Hepatic stellate cell (primary cell): ENCODE results near the gene TEX2.

Experiments
- DNase-seq: peaks from one replicate; pipeline ENCODE4 v3.0.0; 2011; ENCODE audit warnings: low spot score

Gene TEX2

DNA sequence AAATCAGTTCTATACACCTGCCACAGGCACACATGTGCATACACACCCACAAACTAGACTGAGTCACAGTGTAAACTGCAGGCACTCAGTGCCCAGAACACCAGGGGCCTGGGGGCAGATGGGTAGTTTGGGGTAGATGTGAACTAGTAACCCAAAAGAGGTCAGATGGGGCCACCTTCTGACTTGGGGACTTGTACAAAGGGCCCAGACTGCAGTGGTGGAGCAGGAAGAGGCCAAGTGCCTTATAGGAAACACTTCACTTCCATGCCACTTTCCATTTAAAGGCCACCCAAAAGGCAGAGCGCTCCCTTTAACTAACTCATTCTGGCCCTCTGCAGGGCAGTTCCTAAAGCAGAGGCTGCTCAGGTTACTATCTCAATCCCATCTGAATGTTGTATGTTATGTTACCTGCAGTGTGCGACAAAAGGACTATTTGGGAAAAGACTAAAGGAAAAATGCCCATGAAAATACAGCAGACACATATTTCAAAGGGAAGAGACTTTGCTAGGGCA lies 105.3 kb downstream of the TEX2 start:
- no peak for DNase-seq

DNA sequence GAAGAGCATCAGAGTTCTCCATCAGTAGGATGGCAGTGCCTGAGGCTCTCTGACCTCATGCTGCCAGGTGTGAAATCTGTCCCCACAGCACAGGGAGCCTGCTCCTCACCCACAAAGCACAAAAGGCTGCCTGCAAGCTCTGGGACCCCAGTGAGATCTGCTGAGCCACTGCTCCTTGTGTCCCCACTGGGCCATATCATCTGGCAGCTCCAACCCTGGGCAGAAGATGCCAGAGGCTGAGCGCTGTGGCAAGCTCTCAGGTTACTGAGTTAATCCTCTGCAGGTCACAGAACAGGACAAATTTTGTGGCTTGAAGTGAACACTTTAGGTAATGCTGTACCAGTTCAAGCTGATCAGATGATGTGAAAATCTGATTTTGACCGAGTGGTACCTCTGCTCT lies 106.4 kb downstream of the TEX2 start:
- DNase-seq = no peak

DNA sequence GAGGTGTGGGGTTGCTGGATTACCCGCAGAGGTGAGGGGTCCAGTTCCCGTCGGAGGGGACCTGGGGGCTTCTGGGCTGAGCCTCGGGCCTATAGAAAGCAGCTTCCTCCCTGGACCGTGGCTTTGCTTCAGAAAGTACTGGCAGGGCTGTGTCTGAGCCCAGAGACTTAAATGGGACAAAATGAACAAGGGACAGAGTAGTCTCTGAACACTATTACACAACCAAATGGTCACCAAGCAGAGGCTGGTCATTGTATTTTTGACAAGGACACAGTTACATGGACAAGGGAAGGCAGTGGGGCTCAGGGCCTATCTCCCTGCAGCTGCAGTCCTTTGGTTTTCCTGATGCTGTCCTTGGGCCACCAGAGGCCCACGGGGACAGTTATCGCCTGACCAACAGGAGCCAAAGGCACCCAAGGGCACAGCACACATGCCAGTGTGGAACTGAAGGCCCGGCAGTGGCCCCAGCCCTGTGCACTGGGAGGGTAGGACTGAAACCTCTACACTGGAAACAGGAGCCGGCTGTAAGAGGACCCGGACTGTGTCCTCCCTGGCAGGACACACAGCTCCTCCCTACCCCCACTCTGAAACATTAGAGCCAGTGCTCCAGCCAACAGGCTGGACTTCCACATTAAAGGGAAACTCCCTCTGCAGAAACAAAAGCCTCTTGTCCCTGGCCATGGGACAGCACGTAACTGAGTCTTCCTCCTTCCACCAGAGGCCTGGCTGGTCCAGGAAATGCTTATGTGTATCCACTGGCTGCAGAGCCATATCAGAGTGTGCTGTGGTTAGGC lies 107.1 kb downstream of the TEX2 start:
- DNase-seq = no peak

DNA sequence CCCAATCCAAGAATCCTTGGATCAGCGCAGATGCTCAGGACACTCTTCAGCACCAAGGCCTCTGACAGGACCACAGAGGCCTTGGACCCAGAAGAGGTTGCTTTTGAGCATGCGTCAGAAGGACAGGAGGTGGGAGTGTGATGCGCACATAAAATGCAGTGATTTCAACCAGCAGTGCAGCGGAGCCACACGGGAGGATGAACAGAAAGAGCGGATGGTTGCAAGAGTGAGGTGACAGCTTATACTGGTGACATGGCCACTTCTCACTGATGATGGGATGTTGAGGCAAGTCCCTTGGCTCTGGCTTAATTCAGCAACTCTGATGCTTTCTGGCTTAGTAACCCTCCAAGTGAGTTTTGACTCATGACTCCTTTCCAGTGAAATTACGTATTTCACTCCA lies 107.9 kb downstream of the TEX2 start:
- DNase-seq = no peak

DNA sequence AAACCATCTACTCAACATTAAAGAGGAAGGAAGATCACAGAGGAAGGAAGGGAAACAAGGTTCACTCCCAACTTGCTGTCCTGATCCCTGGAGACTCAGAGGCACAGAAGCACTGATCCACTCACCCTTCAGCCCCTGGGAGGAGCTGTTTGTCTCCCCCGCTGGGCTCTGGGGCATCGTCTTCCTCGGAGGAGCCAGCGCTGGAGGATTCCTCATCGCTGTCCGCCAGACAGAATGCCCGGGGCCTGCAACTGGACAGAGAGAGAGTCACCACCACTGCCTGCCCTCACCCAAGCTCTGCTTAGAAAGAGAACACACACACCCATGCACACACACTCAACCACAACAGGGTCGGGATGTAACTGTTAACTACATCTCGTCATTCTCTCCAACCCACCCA lies 108.3 kb downstream of the TEX2 start:
- peak; percentile 36 for DNase-seq

DNA sequence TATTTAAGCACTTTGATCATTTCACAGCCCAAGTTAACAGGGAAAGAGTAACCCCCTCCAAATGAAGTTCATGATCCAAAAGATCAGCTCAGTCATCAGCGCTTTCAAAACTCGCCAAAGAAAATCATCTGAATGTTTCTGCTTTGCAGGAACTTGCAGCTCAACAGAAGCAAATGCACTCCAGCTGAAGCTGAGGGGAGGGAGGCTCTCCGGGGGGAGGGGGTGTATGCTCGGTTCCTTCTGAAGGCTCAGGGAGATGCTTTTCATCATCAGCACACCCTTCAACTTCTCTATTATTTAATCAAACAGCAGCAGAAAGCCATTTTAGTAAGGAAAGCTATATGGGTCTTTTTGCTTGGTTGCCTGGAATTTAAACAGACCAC lies 108.8 kb downstream of the TEX2 start:
- no peak for DNase-seq

DNA sequence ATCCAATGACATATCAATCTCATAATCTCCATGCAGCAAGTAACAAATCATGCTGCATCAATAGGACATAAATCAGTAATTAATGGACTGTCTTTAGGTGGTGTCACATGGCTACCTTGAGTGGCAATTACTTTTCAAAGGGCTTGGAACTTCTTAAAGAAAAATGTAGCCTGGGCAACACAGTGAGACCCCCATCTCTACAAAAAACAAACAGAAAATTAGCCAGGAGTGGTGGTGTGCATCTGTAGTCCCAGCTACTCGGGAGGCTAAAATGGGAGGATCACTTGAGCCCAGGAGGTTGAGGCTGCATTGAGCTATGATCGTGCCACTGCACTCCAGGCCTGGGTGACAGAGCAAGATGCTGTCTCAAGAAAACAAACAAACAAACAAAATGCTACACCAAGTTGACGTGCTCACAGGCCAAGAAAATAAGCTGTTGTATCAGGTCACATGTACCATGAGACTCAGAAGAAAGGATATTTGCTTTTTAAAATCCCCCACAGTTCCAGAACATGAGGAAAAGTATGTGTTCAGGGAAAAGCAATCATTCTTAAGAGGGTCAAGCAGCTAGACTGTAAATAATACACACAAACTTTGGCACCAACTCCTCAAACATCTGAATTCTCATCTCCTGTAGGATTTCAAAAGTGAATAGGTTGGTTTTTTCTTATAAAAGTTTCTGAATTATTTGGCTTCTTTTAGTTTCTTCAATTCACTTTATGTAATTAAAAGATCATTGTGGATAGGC lies 109.3 kb downstream of the TEX2 start:
- DNase-seq = no peak

DNA sequence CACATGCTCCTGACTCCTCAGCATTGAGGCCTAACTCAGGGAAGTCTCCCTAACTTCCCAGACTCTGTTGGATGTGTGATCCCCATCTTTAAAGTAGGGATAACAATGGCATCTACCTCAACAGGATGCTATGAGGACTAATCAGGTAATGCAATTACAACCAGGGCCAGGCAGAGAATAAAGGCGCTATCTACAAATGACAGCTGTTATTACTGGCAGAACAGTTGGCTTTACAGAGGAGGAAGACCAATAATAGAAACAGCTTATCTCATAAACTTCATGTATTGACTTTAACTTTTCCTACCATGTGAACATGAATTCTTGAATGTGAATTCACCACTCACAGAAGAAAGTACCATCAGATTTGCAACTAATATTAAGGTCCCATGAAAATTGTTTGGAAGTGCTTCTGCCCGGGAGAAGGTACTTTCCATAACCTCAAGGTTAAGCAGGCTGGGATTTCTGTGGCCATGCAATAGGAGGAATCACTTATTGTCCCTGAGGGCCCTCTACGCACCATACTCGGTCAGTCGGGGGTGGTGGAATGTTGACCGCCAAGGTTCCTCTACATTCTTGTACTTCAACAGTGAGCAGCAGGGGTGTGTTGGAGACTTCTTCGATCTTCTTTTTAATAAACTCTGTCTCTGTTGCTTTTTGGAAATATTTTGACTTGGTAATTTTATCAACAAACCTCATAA lies 110.5 kb downstream of the TEX2 start:
- no peak for DNase-seq

DNA sequence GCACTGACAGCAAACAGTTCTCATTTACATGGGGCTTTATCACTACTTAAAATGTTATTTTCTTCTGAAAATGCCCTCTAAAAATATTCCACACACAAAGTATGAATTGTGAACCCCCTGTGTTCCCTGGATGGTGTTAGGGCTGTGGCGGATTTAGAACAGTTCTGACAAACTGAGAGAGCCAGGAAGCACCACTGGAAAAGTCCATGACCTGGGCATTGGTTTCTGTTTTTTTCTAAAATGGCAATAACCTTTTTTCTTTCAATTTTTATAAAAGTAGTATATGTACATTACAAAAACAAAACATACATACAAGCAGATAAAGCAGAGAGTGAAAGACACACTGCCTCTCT lies 112.1 kb downstream of the TEX2 start:
- no peak for DNase-seq

DNA sequence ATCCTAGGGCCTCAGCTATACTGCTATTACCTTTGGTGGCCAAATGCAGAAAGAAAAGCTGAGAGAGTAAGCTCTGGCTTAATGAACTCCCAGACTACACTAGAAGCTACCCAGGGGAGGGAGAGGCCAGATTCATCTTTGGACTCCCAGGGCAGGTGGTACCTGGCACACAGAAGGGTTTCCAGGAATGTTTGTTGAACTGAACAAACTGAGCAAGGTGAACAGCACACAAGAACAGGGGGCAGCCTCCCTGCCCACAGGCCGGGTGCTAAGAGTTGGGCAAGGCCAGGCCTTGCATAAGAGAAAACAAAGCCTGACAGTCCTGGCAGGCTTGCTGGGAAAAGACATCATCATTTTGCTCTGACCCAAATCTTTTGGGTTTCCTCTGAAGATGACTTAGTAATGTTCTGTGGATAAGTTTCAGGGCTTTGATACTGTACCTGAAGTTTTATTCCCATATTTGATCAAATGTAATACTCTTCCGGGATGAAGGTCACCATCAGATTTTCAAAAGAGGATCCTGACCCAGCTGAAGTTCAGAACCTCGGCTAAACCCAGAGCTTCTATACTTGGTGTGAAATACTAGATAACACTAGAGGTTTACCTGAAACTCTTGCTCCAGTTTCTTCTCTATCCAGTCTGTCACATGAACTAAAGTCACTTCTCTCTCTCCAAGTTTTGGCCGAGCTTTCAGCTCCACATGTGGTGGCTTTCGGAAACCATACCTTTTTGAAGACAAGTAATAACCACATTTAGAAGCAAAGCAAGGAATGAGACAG lies 112.6 kb downstream of the TEX2 start:
- no peak for DNase-seq

DNA sequence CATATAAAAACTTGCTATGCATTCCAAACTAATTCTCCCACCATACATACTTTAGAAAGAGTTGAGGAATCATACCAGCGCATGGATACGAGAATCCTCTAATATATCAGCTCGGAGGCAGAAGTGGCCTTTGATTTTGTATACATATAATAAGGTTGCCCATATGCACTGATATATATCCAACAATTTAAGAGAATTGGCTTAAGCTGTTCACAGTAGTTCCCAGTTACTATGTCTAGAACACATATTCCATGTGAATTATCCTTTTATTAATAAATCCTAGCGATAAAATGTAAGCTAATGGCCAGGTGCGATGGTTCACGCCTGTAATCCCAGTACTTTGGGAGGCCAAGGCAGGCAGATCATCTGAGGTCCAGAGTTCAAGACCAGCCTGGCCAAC lies 113.9 kb downstream of the TEX2 start:
- DNase-seq = no peak

DNA sequence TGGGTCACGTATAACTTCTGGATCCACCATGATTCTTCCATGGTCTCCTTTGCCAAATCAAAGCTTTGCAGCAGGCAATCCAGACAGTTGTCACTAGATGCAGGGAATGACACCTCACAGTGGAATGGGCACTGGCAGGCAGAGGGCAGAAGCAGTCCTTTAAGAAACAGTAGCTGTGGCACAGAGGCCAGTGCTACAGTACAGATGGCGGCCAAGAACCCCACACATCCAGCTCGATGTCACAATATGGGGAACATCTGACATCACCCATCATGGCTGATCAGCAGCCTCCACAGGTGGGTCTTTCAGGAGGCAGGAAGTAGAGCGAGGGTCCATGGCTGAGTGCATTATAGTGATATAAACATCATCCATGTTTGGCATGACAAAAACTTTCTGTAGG lies 114.4 kb downstream of the TEX2 start:
- no peak for DNase-seq

DNA sequence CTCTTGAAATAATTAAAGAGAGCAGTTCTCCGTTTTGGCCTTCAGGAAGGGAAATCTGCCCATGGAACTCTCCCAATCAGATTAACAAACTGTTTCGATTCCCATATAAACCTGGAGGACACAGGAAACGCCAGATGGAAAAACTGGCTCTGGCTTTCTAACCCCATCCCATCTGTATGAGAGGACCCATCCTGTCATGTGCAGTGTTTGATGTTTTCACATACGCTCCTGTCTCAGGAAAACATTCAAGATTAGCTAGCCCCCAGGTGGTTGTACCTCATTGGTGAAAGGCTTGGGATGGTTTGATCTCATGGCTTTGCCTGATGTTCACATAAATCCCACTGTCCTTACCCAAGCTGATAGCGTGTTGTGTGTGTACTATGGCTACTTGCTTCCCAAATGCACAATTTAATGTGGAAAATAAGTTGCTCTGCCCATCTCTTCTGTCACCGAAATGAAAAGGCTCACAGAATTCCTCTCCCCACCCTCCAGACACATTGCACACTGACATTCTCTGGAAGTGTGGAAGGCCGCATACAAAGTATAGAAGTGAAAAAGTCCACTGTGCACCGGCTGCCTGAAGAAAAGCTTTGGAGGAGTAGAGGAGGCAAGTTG lies 114.9 kb downstream of the TEX2 start:
- DNase-seq = no peak

DNA sequence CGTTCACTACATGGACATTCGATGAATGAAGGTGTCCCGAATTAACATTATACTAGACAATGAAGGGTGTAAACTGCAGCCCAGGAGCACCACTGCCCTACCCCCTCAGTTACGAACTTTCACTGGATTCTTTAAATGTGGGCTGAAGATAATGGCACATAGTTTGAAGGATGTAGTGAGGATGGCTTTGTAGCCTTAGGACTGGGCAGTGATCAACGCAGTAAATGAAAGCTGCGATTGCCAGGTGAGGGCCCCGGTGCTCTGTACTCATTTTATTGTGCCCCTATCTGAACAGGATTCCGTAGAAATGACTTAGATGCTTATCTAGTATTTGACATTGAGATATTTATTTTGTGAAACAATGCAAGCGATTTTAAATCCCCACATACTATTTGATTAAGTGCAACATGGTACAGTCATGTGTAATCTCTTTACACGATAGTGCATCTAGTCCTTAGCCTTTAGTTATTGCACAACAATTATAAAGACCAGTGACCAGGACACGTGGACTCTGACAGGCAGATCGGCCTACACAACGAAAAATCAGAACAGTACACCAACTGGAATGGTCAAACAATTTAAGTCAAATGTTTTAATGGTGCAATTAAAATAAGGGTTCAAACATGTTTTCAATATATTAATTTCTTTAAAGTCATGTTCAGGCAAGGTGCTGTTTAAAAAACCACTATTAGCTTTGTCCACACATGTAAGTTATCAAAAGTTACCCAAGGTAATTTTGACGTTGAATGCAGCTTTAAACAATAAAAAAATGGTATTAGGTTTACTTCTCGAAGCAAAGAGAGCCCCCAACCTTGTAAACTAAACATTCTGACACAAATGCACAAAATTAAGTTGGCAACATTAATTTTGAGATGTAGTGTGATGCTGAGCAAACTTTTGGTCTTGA lies 115.7 kb downstream of the TEX2 start:
- no peak for DNase-seq

DNA sequence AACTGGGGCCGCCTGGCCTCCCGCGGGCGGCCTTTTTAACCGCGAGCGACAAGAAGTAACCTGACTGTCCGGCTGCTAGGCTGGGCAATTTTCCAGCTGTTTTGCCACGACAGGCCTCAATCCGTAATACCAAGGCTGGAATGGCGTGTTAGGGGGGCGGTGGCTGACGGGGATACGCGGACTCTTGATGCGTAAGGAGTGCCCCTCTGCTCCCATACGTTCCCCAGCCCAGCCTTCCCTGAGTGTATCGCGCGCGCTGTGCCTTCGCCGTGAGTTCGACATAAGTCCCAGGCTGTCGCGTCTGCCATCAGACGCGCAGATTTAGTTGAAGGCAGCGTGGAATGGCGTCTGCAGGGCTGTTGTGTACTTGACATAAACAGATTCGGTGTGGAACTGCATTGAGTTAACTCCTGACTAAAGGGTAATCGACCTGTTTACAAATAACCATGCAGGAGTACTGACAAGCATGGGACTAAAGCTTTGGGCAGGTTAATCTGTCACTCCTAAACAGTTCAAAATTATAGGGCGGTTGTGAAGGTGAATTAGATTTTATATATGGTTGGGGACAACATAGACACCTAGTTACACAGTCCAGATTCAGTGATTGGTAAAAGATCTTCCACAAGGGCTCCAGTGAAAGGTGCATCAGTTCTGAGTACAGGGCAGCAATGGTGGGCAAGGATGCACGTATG lies 116.5 kb downstream of the TEX2 start:
- DNase-seq = peak; percentile 56

DNA sequence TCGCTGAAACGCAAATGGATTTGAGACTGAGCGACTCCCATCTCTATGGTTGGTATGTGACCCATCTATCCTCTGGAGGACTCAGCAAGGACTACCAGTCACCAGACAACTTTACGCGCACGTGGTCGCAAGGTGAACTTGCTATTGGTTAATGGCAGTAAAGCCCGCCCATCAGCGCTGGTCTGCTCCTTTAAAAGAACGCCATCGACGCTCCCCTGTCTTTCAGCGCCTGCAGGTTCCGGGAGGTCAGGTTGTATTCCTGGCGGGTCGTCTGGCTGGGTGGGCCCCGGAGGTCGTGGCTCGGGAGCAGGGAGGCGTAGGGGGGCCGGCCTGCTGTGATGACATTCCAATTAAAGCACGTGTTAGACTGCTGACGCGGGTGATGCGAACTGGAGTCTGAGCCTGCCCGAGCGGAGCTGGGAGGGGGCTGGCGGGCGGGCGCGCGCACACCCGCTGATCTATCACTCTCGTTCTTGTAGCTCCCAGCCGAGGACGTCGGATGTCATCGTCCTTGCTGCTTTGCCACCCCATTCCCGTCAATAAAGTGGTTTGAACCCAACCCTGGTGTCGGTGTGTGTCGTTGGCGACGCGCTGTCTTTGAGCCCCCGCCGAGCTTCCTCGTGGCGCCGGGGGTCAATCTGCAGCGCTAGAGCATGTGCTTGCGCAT lies 117.2 kb downstream of the TEX2 start:
- DNase-seq = peak; percentile 95

DNA sequence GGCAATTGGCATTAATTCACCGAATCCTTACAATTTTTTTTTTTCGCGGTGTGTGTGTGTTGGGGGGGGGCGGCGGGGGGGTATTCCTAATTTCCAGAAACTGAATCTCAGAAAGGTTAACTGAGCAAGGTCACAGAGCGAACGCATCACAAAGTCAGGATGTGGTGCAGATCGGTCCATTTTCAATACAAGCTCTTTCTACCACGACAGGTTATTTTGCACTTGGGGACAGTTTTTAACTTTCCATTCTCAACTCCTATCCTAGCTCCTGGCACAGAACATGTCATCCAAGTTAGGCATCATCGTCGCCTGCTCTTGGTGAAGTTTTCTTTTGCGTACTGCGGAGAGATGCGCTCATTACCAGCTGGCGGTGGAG lies 117.7 kb downstream of the TEX2 start:
- no peak for DNase-seq

DNA sequence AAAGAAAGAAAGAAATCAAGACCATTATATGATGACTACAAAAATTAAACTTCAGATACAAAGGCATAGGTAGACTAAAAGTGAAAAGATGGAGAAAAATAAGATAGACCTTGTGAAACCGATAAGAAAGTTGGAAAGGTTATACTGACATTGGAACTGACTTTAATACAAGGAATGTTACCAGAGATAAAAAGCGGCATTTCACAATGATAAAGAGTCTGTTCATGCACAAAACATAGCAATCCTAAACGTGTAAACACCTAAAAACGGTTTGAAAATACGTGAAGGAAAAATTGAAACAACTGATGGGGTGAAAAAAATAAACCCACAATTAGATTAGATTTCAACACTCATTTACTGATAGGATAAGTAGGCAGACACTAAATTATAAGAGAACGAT lies 123.5 kb downstream of the TEX2 start:
- no peak for DNase-seq

DNA sequence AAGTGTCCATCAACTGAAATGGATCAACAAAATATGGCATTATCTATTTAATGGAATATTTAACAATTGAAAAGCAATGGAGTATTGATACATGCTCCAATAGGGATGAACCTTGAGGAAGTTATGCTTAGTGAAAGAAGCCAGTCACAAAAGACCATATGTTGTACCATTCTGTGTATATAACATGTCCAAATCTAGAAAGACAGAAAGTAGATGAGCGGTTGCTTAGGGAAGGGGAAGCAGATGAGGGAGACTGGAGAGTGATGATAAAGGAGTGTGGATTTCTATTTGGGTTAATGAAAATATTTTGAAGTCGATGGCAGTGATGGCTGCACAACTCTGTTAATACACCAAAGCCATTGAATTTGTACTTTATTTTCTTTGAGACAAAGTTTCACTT lies 124.6 kb downstream of the TEX2 start:
- DNase-seq = no peak

DNA sequence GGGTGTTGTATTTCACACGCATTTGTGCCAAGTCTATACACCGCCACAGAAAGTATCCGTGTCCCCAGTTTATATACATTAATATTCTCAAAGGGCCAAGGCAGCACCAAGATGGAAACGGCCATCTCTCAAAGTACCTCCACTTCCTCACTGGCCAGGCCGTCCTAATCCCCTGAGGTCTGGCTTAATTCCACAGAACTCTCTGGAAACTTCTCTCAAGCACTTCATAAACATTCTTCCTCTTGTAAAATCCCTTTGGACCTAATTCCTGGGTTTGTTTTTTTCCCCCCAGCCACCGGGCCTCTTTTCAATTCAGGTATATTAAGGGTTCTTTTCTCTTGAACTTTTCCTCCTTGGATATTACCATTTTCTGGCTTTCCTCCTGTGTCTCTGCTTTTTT lies 128.1 kb downstream of the TEX2 start:
- DNase-seq = no peak
